Left lung (tissue), 10 donors: Measurements from ENCODE around the gene INPP5D. TPM values are rescaled to one million over a fixed set of nuclear protein-coding genes. Genes with fewer than 3 reads are reported as not detected.

Experiments used
- ATAC-seq: fragments of 200-7000 bp; cut with Tn5 transposase; one replicate; pipeline ENCODE4 v1.9.1; 2020; ENCODE audit warnings: moderate library complexity
- DNase-seq, 4 donors: peaks; one replicate each; pipeline ENCODE4 v3.0.0-alpha.2; 2013 to 2020
- H3K27ac ChIP-seq, 2 donors: fragments of 200-600 bp; sonication (generic) in 1 of 2; one replicate each; pipeline versions ENCODE4 v1.5.0 to v1.8.0; 2020 to 2021
- H3K27me3 ChIP-seq, 2 donors: fragments of 200-600 bp; sonication (generic) in 1 of 2; one replicate each; pipeline versions ENCODE4 v1.5.0 to v1.8.0; 2020 to 2021
- H3K36me3 ChIP-seq, 2 donors: fragments of 200-600 bp; sonication (generic) in 1 of 2; one replicate each; pipeline versions ENCODE4 v1.5.0 to v1.8.0; 2020 to 2021
- H3K4me1 ChIP-seq, 2 donors: fragments of 200-600 bp; one replicate each; pipeline ENCODE4 v1.8.0; 2021
- H3K4me3 ChIP-seq, 2 donors: fragments of 200-600 bp; sonication (generic) in 1 of 2; one replicate each; pipeline versions ENCODE4 v1.5.0 to v1.8.0; 2020 to 2021; ENCODE audit warnings: mild to moderate bottlenecking in 1 of 2
- H3K9me3 ChIP-seq, 2 donors: fragments of 200-600 bp; sonication (generic) in 1 of 2; one replicate each; pipeline versions ENCODE4 v1.5.0 to v1.8.0; 2020 to 2021
- intact Hi-C, 2 donors: fragments of 100-400 bp; cut with DNase I; formaldehyde crosslinking; loops; one replicate each; pipeline versions ENCODE4 v1.11.2 to v1.14.2; 2022
- polyA plus RNA-seq, 6 donors: library from polyadenylated mRNA; unstranded; fragments of 120-200 nt; gene quantifications; one replicate each; pipeline ENCODE4 v1.2.1, GENCODE V29; 2013; ENCODE audit not compliant: insufficient read length in 6 of 6
- total RNA-seq, 2 donors: library from RNA; stranded (reverse); fragmentation: NEBNext Ultra II Directional; extraction: Animal tissue kit (Norgen Biotek cat#: 25700); gene quantifications; one replicate each; pipeline ENCODE4 v1.2.1, GENCODE V29; 2021
- TF ChIP-seq, protein P1 (sequence below), 2 donors: fragments of 200-600 bp; sonication (generic) in 1 of 2; IDR thresholded peaks; one replicate each; pipeline versions ENCODE4 v1.5.0 to v1.8.0; 2021; ENCODE audit warnings: antibody characterized with exemption in 2 of 2
- donor health status: DM: no; HTN: yes; CAD: no.
- donor health status: DM: no; HTN: no; CAD: no.

Gene INPP5D
- total and polyA plus RNA-seq, 8 donors, result 10.8 to 40.5 (median 15.0) TPM

DNA sequence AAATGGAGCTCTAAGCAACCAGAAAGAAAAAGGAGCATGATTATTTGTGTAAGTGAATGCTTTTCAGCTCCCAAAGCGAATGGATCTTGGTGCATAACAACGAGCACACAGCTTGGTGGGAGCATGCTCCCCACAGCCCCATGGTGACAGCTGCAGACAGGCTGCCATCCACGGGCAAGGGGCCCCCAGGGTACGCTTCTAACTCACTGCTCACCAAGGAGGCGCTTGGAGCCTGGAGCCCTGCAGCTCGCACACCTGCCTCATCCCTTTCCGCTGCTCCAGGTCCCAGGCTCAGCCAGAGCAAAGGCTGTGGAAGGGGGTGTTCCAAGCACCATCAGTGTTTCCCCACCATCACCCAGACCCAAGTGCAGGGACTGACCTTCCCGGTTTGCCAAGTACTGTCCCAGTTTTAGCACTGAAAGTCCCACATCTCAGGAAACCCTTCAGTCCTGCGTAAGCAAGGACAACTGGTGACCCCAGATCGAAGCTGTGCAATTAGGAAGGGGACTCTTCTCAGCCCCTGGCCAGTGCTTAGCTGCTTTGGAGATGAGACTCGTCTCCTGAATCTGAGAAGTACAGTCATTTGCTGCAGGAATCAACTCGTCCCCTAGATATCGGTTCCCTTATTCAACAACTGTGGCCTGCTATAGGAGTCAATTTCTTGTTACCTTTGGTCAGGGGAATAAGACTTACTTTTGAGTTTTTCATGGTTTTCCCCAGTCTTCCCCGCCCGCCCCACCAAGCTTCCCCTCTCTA is 141.3 kb downstream of the INPP5D start:
- no peak for ATAC-seq
- H3K4me3 ChIP-seq, result no peak overlapping the region
- intact Hi-C loops, result no loop called here
- no peak for DNase-seq
- peaks cover 0 to 18% of the 10 kb centered on the region in 2 donors for H3K4me1 ChIP-seq
- no peak overlapping the region for H3K27ac ChIP-seq
- TF ChIP-seq, protein P1, sequence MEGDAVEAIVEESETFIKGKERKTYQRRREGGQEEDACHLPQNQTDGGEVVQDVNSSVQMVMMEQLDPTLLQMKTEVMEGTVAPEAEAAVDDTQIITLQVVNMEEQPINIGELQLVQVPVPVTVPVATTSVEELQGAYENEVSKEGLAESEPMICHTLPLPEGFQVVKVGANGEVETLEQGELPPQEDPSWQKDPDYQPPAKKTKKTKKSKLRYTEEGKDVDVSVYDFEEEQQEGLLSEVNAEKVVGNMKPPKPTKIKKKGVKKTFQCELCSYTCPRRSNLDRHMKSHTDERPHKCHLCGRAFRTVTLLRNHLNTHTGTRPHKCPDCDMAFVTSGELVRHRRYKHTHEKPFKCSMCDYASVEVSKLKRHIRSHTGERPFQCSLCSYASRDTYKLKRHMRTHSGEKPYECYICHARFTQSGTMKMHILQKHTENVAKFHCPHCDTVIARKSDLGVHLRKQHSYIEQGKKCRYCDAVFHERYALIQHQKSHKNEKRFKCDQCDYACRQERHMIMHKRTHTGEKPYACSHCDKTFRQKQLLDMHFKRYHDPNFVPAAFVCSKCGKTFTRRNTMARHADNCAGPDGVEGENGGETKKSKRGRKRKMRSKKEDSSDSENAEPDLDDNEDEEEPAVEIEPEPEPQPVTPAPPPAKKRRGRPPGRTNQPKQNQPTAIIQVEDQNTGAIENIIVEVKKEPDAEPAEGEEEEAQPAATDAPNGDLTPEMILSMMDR (IDR thresholded peaks at IDR 0.05), result no peak
- peaks cover 0 to 90% of the 10 kb centered on the region in 2 donors for H3K36me3 ChIP-seq
- peaks cover 0 to 2% of the 10 kb centered on the region in 2 donors for H3K9me3 ChIP-seq
- H3K27me3 ChIP-seq, result peaks cover 0 to 6% of the 10 kb centered on the region in 2 donors

DNA sequence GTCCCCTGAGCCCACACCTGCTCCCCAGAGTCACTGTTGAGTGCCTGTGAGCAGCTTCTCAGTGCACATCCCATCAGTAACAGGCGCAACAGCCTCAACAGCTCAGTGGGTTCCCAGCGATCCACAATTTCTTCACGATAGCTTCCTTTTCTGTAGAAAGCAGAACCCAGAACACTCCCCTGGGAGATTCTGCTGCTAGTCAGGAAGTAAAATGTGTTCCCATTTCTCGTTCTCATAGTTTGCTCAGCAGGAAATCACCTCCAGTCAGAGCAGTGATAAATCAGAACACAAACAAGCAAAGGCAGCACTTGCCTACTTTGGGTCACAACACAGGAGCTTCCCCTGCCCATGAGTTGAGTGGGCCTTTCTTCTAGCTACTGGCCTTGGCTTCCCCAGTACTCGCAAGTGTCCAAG is 142.4 kb downstream of the INPP5D start:
- TF ChIP-seq, protein P1 (IDR thresholded peaks at IDR 0.05), result no peak
- ATAC-seq, result peak; percentile 44
- peaks cover 0 to 90% of the 10 kb centered on the region in 2 donors for H3K36me3 ChIP-seq

DNA sequence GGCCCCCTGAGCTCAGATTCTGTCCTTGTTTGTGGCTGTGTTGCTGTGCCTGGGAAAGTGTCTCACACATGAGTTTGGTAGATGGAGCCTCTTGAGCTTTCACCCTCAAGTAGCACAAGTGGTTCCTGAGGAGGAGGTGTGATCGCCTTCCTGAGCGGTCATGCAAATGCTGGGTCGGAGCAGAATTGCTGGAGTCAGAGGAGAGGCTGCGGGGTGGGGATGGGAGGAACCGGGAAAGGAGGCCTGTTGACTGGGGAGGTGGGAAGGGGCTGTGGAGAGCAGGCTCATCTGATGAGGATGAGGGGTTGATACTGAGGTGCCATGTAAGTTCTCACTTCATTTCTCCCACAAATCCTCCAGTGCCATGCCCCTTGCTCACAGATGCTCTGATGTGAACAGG is 142.9 kb downstream of the INPP5D start:
- H3K36me3 ChIP-seq, result peaks cover 0 to 90% of the 10 kb centered on the region in 2 donors
- ATAC-seq (no peak), DNase-seq (no peak)
- intact Hi-C loops, result no loop called here
- H3K27me3 ChIP-seq, result peaks cover 0 to 6% of the 10 kb centered on the region in 2 donors
- TF ChIP-seq, protein P1 (IDR thresholded peaks at IDR 0.05), result no peak
- peaks cover 0 to 2% of the 10 kb centered on the region in 2 donors for H3K9me3 ChIP-seq
- H3K27ac ChIP-seq, result peak overlapping the region in 1 of 2 donors; percentile 65
- peaks cover 0 to 18% of the 10 kb centered on the region in 2 donors for H3K4me1 ChIP-seq
- H3K4me3 ChIP-seq, result no peak overlapping the region

More for the DNA sequence above, 142.4 kb downstream of the INPP5D start:
- intact Hi-C loops, result no loop called here
- Histone ChIP-seq H3K9me3 (peaks cover 0 to 2% of the 10 kb centered on the region in 2 donors), H3K4me1 (peaks cover 0 to 18% of the 10 kb centered on the region in 2 donors), H3K27ac (peak overlapping the region in 1 of 2 donors; percentile 65), H3K4me3 (no peak overlapping the region), H3K27me3 (peaks cover 0 to 6% of the 10 kb centered on the region in 2 donors)
- no peak for DNase-seq

DNA sequence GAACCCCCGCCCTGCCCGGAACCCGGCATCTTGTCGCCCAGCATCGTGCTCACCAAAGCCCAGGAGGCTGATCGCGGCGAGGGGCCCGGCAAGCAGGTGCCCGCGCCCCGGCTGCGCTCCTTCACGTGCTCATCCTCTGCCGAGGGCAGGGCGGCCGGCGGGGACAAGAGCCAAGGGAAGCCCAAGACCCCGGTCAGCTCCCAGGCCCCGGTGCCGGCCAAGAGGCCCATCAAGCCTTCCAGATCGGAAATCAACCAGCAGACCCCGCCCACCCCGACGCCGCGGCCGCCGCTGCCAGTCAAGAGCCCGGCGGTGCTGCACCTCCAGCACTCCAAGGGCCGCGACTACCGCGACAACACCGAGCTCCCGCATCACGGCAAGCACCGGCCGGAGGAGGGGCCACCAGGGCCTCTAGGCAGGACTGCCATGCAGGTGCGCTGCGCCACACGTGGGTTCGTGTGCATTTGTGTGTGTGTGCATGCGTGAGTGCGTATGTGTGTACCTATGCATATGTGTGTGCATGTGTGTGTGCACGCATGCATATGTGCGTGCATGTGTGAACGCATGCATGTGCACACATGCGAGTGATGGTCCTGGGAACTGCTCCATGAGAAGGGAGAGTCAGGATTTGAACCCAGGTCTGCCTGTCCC is 144.3 kb downstream of the INPP5D start:
- intact Hi-C loops, result no loop called here

More for the DNA sequence above, 144.3 kb downstream of the INPP5D start:
- Histone ChIP-seq H3K9me3 (peaks cover 0 to 2% of the 10 kb centered on the region in 2 donors), H3K4me3 (no peak overlapping the region), H3K27ac (no peak overlapping the region), H3K36me3 (peaks cover 0 to 84% of the 10 kb centered on the region in 2 donors), H3K4me1 (peaks cover 0 to 18% of the 10 kb centered on the region in 2 donors), H3K27me3 (peaks cover 0 to 6% of the 10 kb centered on the region in 2 donors)
- ATAC-seq, result no peak
- TF ChIP-seq, protein P1 (IDR thresholded peaks at IDR 0.05), result no peak
- DNase-seq, result peak in 1 of 4 donors; percentile 79
